K562 (cell line): ENCODE results near the gene ZSCAN5C. TPM values are rescaled to one million over a fixed set of nuclear protein-coding genes. Genes with fewer than 3 reads are reported as not detected.
A peak's percentile ranks its signal among the peaks of the same experiment; 100 is the strongest.

Source experiments
- ATAC-seq: fragments of 200-7000 bp; cut with Tn5 transposase; 3 replicates; pipeline ENCODE4 v1.9.1; 2020; ENCODE audit warnings: moderate library complexity
- BruUV-seq: library from RNA; stranded (reverse); fragments of 400-500 nt; replicated peaks from 2 replicates; lab custom pipeline; 2021; lab: Mats Ljungman, UMichigan
- CTCF ChIA-PET: fragments of 300-600 bp; formaldehyde crosslinking; extraction: SDS; loops from one replicate; lab custom pipeline; 2021; ENCODE audit warnings: low intra/inter-chr PET ratio; lab: Yijun Ruan, JAX
- POLR2A ChIA-PET: fragments of 300-600, 350-650 bp; sonication (Branson Sonifier 250); formaldehyde crosslinking; extraction: SDS; loops from one replicate; lab custom pipeline; 2021; ENCODE audit warnings: antibody characterized with exemption, inconsistent platforms; lab: Yijun Ruan, JAX
- DNase-seq, 4 experiments: peaks; one replicate each; pipeline versions ENCODE4 v3.0.0 to v3.0.0-alpha.2; 2011 to 2018; ENCODE audit warnings: low spot score in 3 of 4, mixed read lengths in 3 of 4; ENCODE audit errors: extremely low read depth in 1 of 4
- FAIRE-seq: peaks from 2 replicates; lab custom pipeline; 2011; peaks lifted over from hg19 to GRCh38; lab: Jason Lieb, UNC
- H2AFZ ChIP-seq: 2 replicates; pipeline ENCODE4 v1.6.0; 2011; ENCODE audit warnings: low read depth, low read length, control low read depth, inconsistent platforms
- H3K27ac ChIP-seq: fragments of 200-600 bp; 3 replicates; pipeline ENCODE4 v1.8.0; 2011; ENCODE audit warnings: low read depth, mild to moderate bottlenecking, control low read depth, inconsistent platforms, low read length, moderate library complexity, mixed read lengths; ENCODE audit errors: extremely low read depth
- H3K27me3 ChIP-seq, 2 experiments: fragments of 300-600 bp in 1 of 2; 2 replicates in 1 of 2; 3 replicates in 1 of 2; pipeline versions ENCODE4 v1.6.0 to v1.8.0; 2011; ENCODE audit warnings: inconsistent platforms in 2 of 2, low read length in 2 of 2, mild to moderate bottlenecking in 1 of 2, mixed read lengths in 1 of 2, moderate library complexity in 1 of 2; ENCODE audit not compliant: control insufficient read depth in 2 of 2, insufficient read depth in 2 of 2
- H3K36me3 ChIP-seq: fragments of 300-600 bp; 3 replicates; pipeline ENCODE4 v1.8.0; 2011; ENCODE audit warnings: mild to moderate bottlenecking, low read length, inconsistent platforms; ENCODE audit not compliant: control insufficient read depth, insufficient read depth
- H3K4me1 ChIP-seq, 2 experiments: fragments of 200-600 bp in 1 of 2; replicated peaks in 1 of 2; 2 replicates in 1 of 2; 3 replicates in 1 of 2; pipeline versions ENCODE4 v1.5.1 to v1.8.0; 2011; ENCODE audit warnings: inconsistent platforms in 2 of 2, low read length in 2 of 2, mild to moderate bottlenecking in 1 of 2, mixed read lengths in 1 of 2, moderate library complexity in 1 of 2; ENCODE audit not compliant: control insufficient read depth in 2 of 2, insufficient read depth in 2 of 2
- H3K4me2 ChIP-seq: 2 replicates; pipeline ENCODE4 v1.6.1; 2011; ENCODE audit warnings: low read length, control low read depth, inconsistent platforms, mixed read lengths; ENCODE audit not compliant: insufficient read depth
- H3K4me3 ChIP-seq: fragments of 200-600 bp; sonication (generic), shearing (Covaris generic); 2 replicates; pipeline ENCODE4 v1.5.1; 2016; ENCODE audit warnings: control low read depth, inconsistent platforms
- H3K79me2 ChIP-seq: fragments of 200-600 bp; 3 replicates; pipeline ENCODE4 v1.8.0; 2011; ENCODE audit warnings: low read length, inconsistent platforms; ENCODE audit not compliant: control insufficient read depth, insufficient read depth
- H3K9ac ChIP-seq, 2 experiments: 2 replicates each; pipeline versions ENCODE4 v1.6.0 to v1.6.1; 2011; ENCODE audit warnings: low read depth in 2 of 2, low read length in 2 of 2, control low read depth in 1 of 2, inconsistent platforms in 1 of 2, mild to moderate bottlenecking in 1 of 2, mixed read lengths in 1 of 2; ENCODE audit not compliant: insufficient read depth in 1 of 2
- H3K9me1 ChIP-seq: one replicate; pipeline ENCODE4 v1.6.0; 2011; ENCODE audit warnings: inconsistent platforms, mild to moderate bottlenecking, low read length, moderate library complexity; ENCODE audit not compliant: control insufficient read depth, insufficient read depth
- H3K9me3 ChIP-seq: replicated peaks from 2 replicates; pipeline ENCODE4 v1.5.1; 2011; ENCODE audit warnings: low read depth, low read length, inconsistent platforms; ENCODE audit not compliant: control insufficient read depth, insufficient read depth
- H4K20me1 ChIP-seq: replicated peaks from 2 replicates; pipeline ENCODE4 v1.6.1; 2011; ENCODE audit warnings: low read length, inconsistent platforms, mixed read lengths; ENCODE audit not compliant: control insufficient read depth, insufficient read depth
- ATF6 ChIP-seq: sonication (generic); formaldehyde crosslinking; IDR thresholded peaks from 2 replicates; pipeline ENCODE4 v1.4.0; 2020; ENCODE audit warnings: mild to moderate bottlenecking, missing genetic modification reagents
- CBX3 ChIP-seq, 2 experiments: IDR thresholded peaks; 1 replicate in 1 of 2; 2 replicates in 1 of 2; pipeline ENCODE4 v1.6.1; 2012; ENCODE audit warnings: inconsistent platforms in 2 of 2, low read length in 2 of 2, borderline replicate concordance in 1 of 2, control low read depth in 1 of 2
- E2F3 ChIP-seq: fragments of 250-450 bp; sonication (Bioruptor Pico); IDR thresholded peaks from 2 replicates; pipeline ENCODE4 v1.4.0; 2020; ENCODE audit warnings: mild to moderate bottlenecking
- ETV1 ChIP-seq: fragments of 450-650 bp; conservative IDR thresholded peaks from 2 replicates; pipeline ENCODE4 v1.6.1; 2016; ENCODE audit warnings: missing genetic modification characterization, control low read depth, low read depth, missing compliant biosample characterization
- GABPA ChIP-seq: fragments of 200-800 bp; sonication (Bioruptor generic); conservative IDR thresholded peaks from 2 replicates; pipeline ENCODE4 v1.6.1; 2016; ENCODE audit warnings: low read depth, missing genetic modification characterization, missing compliant biosample characterization
- PPARD ChIP-seq: fragments of 250-450 bp; sonication (Bioruptor Pico); IDR thresholded peaks from 2 replicates; pipeline ENCODE4 v1.8.0; 2022; ENCODE audit warnings: inconsistent platforms, mild to moderate bottlenecking, moderate library complexity
- RAD51 ChIP-seq: fragments of 450-650 bp; IDR thresholded peaks from 2 replicates; pipeline ENCODE4 v1.7.1; 2016; ENCODE audit warnings: low read depth, mild to moderate bottlenecking, borderline replicate concordance
- RBBP5 ChIP-seq: fragments of 200-600 bp; sonication (generic); IDR thresholded peaks from 2 replicates; pipeline ENCODE4 v1.6.1; 2012; ENCODE audit warnings: borderline replicate concordance, mild to moderate bottlenecking, low read length, control low read depth, inconsistent platforms; ENCODE audit not compliant: insufficient read depth, poor library complexity, severe bottlenecking
- RBM15 ChIP-seq: fragments of 200-400 bp; formaldehyde crosslinking; IDR thresholded peaks from 2 replicates; pipeline ENCODE4 v1.6.1; 2018; ENCODE audit warnings: mild to moderate bottlenecking, low read length, moderate library complexity; ENCODE audit not compliant: insufficient read depth
- SFPQ ChIP-seq: fragments of 200-400 bp; formaldehyde crosslinking; IDR thresholded peaks from 2 replicates; pipeline ENCODE4 v1.6.1; 2017; ENCODE audit warnings: mild to moderate bottlenecking, low read depth, low read length, moderate library complexity
- ZNF23 ChIP-seq: fragments of 250-450 bp; sonication (Bioruptor Pico); IDR thresholded peaks from 2 replicates; pipeline ENCODE4 v1.4.0; 2020; ENCODE audit warnings: mild to moderate bottlenecking
- ZNF589 ChIP-seq: fragments of 200-800 bp; sonication (Bioruptor generic); IDR thresholded peaks from 2 replicates; pipeline ENCODE4 v1.6.1; 2016; ENCODE audit warnings: low read depth, missing genetic modification characterization, missing compliant biosample characterization
- WGBS: fragments of 100-300 bp; shearing (Covaris generic); methylation state at CpG from one replicate; pipeline ENCODE4 v1.1.6; 2016; ENCODE audit warnings: low coverage, mixed read lengths; ENCODE audit not compliant: insufficient coverage; ENCODE audit errors: missing lambda C conversion rate; 5-methylcytosine and 5-hydroxymethylcytosine counted together
- in situ Hi-C: fragments of 300-500 bp; cut with MboI; formaldehyde crosslinking; loops from 4 replicates; pipeline ENCODE4 v1.15.0; 2018; ENCODE audit warnings: inconsistent platforms, mixed read lengths
- intact Hi-C: fragments of 100-400 bp; cut with micrococcal nuclease; formaldehyde crosslinking; loops from 2 replicates; pipeline ENCODE4 v1.14.2; 2022
- polyA plus RNA-seq, 8 experiments: library from polyadenylated mRNA; depleted of rRNA in 4 of 8; stranded (reverse) in 5 of 8; unstranded in 3 of 8; fragments of >200 nt; fragmentation: Nextera tagmentation in 2 of 8; fragmentation: Illumina TruSeq in 1 of 8; extraction: Ambion mirVana in 2 of 8; extraction: Trizol in 1 of 8; gene quantifications; 2 replicates each; pipeline versions ENCODE4 v1.2.1 to v1.2.3, GENCODE V29; 2011 to 2014; ENCODE audit warnings: inconsistent platforms in 1 of 8, missing spikeins in 1 of 8
- total RNA-seq, 7 experiments: library from RNA; depleted of rRNA in 6 of 7; stranded (reverse); fragments of >200 nt in 6 of 7; fragmentation: Illumina TruSeq in 2 of 7; extraction: Trizol in 2 of 7; gene quantifications; 2 replicates each; pipeline versions ENCODE4 v1.2.1 to v1.2.3, GENCODE V29; 2011 to 2021; ENCODE audit warnings: low replicate concordance in 1 of 7
- TF ChIP-seq, protein P1 (sequence below): fragments of 250-450 bp; sonication (Bioruptor Pico); IDR thresholded peaks from 2 replicates; pipeline ENCODE4 v1.4.0; 2020
- TF ChIP-seq, protein P2 (sequence below): sonication (generic); formaldehyde crosslinking; IDR thresholded peaks from 2 replicates; pipeline ENCODE4 v1.8.0; 2022; ENCODE audit warnings: mild to moderate bottlenecking, missing genetic modification reagents

ZSCAN5C gene
- total and polyA plus RNA-seq, 9 of the 15 experiments (the other 6 are each of a cell fraction or from before 2014, with no cell fraction given): 0.07 TPM; not detected in 8

DNA sequence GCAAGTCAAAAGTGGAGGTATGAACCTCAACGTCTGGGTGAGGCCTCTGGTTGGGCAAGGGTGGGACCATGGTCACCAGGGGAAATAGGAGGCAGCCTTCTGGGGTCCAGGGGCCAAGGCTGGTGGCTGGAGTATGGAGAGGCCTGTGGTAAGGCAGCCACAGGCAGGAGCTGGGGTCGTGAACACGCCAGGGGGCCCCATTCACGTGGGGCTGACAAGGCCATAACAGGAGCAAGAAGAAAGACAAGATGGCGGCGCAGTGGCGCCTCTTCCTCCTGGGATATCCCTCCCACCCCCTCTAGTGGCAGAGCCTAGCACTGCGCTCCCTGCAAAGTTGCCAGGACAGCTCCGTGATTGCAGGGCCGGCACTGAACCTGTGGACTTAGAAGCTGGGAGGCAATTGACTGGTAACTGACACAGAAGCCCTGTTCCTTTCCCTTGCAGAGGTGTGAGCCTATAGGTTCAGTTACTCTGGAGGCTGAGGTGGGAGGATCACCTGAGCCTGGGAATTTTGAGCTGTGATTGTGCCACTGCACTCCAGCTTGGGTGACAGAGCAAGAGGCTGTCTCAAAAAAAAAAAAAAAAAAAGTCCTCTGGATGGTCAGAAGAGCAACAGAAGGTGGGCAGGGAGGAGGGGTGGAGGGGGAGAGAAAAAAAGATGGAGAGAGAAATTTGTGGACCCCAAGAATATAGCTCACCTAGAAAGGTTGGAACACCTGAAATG, 50.8 kb downstream of the ZSCAN5C start:
- ATAC-seq (peak; percentile 92), FAIRE-seq (peak; percentile 87), DNase-seq (peak; percentile 80 to 93 (median 81))
- BruUV-seq: no TSS peak
- peaks cover 23 to 24% of the 10 kb centered on the region in 2 experiments for H3K4me1 ChIP-seq
- in situ Hi-C loops (loop anchor here (5.0 kb wide), 1 partner anchor 176 kb away; no protein-coding TSS in a partner anchor), intact Hi-C loops (loop anchor here (1.0 to 10.0 kb wide), 5 partner anchors 56 to 292 kb away; no protein-coding TSS in a partner anchor)
- H3K79me2 ChIP-seq: no peaks in the 10 kb centered on the region
- H2AFZ ChIP-seq: peak overlapping the region; percentile 93
- no peaks in the 10 kb centered on the region for H3K27me3 ChIP-seq
- H3K4me2 ChIP-seq: no peak overlapping the region
- peak overlapping the region; percentile 52; the same call in 2 of the 3 replicates for H3K27ac ChIP-seq
- H3K9me1 ChIP-seq: no peaks in the 10 kb centered on the region
- 0 out of 2 replicates have a peak, but pooled peaks cover 4% of the 10 kb centered on the region for H3K9me3 ChIP-seq
- H3K4me3 ChIP-seq: no peak overlapping the region
- H4K20me1 ChIP-seq: no peaks in the 10 kb centered on the region
- ChIA-PET POLR2A (interaction anchor here (0.9 to 1.5 kb wide), 4 partner anchors 11 to 81 kb away, joined by 4 to 7 read pairs (median 6); no protein-coding TSS in a partner anchor), CTCF (interaction anchor here (0.6 to 3.2 kb wide), 13 partner anchors 14 to 845 kb away, joined by 3 to 46 read pairs (median 4); no protein-coding TSS in a partner anchor)
- no peak overlapping the region for H3K9ac ChIP-seq
- H3K36me3 ChIP-seq: no peaks in the 10 kb centered on the region
- 11% methylated on average over 8 of the region's 10 CpGs for WGBS
- TF ChIP-seq, protein P1, sequence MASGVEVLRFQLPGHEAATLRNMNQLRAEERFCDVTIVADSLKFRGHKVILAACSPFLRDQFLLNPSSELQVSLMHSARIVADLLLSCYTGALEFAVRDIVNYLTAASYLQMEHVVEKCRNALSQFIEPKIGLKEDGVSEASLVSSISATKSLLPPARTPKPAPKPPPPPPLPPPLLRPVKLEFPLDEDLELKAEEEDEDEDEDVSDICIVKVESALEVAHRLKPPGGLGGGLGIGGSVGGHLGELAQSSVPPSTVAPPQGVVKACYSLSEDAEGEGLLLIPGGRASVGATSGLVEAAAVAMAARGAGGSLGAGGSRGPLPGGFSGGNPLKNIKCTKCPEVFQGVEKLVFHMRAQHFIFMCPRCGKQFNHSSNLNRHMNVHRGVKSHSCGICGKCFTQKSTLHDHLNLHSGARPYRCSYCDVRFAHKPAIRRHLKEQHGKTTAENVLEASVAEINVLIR (CRISPR knock-in tag): peak; percentile 58; the same call in 1 of the 2 replicates
- TF ChIP-seq ETV1 (tag) (no peak; the same call in 1 of the 2 replicates), RBBP5 (no peak), GABPA (tag) (no peak), PPARD (CRISPR knock-in tag) (no peak), RBM15 (no peak), ZNF23 (no peak), SFPQ (no peak), ZNF589 (peak; percentile 85), E2F3 (peak; percentile 50; the same call in 1 of the 2 replicates), ATF6 (no peak), RAD51 (no peak), CBX3 (IDR thresholded peaks at IDR 0.05; ENCODE audit: borderline replicate concordance in 1 of 2, low read length in 2 of 2) (peak in 1 of 2 experiments; percentile 70; a peak in 2 of 3 replicates)
- TF ChIP-seq, protein P2, sequence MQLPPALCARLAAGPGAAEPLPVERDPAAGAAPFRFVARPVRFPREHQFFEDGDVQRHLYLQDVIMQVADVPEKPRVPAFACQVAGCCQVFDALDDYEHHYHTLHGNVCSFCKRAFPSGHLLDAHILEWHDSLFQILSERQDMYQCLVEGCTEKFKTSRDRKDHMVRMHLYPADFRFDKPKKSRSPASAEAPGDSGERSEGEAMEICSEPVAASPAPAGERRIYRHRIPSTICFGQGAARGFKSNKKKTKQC (CRISPR knock-in tag): no peak
